Panc1 (cell line): ENCODE data around the gene SSNA1. TPM values are rescaled to one million over a fixed set of nuclear protein-coding genes. Genes with fewer than 3 reads are reported as not detected.

Source experiments
- ATAC-seq: fragments of 200-7000 bp; cut with Tn5 transposase; 2 replicates; pipeline ENCODE4 v1.9.1; 2020; ENCODE audit warnings: mild to moderate bottlenecking, moderate library complexity
- BruUV-seq: library from RNA; stranded (reverse); fragments of 400-500 nt; replicated peaks from 2 replicates; lab custom pipeline; 2021; lab: Mats Ljungman, UMichigan
- CTCF ChIA-PET: fragments of 300-600 bp; sonication (Branson Sonifier 250); formaldehyde crosslinking; loops from one replicate; lab custom pipeline; 2022; ENCODE audit warnings: antibody characterized with exemption; lab: Charles Lee
- POLR2A ChIA-PET: fragments of 300-600 bp; sonication (Branson Sonifier 250); formaldehyde crosslinking; loops from one replicate; lab custom pipeline; 2022; ENCODE audit warnings: antibody characterized with exemption; lab: Charles Lee
- DNase-seq: peaks from one replicate; pipeline ENCODE4 v3.0.0-alpha.2; 2010; ENCODE audit warnings: low read depth, low spot score
- H3K27ac ChIP-seq: 2 replicates; pipeline ENCODE4 v1.5.1; 2011; ENCODE audit warnings: mild to moderate bottlenecking, low read length, inconsistent platforms
- H3K27me3 ChIP-seq: fragments of 200-500 bp; sonication (Bioruptor generic); 2 replicates; pipeline ENCODE4 v1.6.0; 2014; ENCODE audit warnings: low read length, inconsistent platforms; ENCODE audit not compliant: control insufficient read depth, insufficient read depth
- H3K36me3 ChIP-seq: fragments of 200-500 bp; sonication (Bioruptor generic); 2 replicates; pipeline ENCODE4 v1.5.1; 2014; ENCODE audit warnings: inconsistent platforms, mild to moderate bottlenecking, low read length, moderate library complexity; ENCODE audit not compliant: control insufficient read depth, insufficient read depth
- H3K4me1 ChIP-seq: 2 replicates; pipeline ENCODE4 v1.5.1; 2011; ENCODE audit warnings: inconsistent platforms, mild to moderate bottlenecking, low read length, moderate library complexity; ENCODE audit not compliant: control insufficient read depth, insufficient read depth
- H3K4me3 ChIP-seq, 2 experiments: 2 replicates each; pipeline ENCODE4 v1.5.1; 2011 to 2012; ENCODE audit warnings: low read depth in 2 of 2, low read length in 2 of 2, mild to moderate bottlenecking in 2 of 2, inconsistent platforms in 1 of 2, moderate library complexity in 1 of 2
- H3K9me3 ChIP-seq: fragments of 200-500 bp; sonication (Bioruptor generic); 2 replicates; pipeline ENCODE4 v1.5.1; 2014; ENCODE audit warnings: low read depth, mild to moderate bottlenecking, inconsistent platforms, low read length, moderate library complexity; ENCODE audit not compliant: control insufficient read depth, insufficient read depth
- POLR2AphosphoS5 ChIP-seq: IDR thresholded peaks from 2 replicates; pipeline ENCODE4 v1.6.1; 2012; ENCODE audit warnings: mild to moderate bottlenecking, low read depth, low read length, moderate library complexity
- SIN3A ChIP-seq: IDR thresholded peaks from 2 replicates; pipeline ENCODE4 v1.6.1; 2012; ENCODE audit warnings: low read depth, mild to moderate bottlenecking, low read length, moderate library complexity, borderline replicate concordance; ENCODE audit not compliant: insufficient read depth
- TCF7L2 ChIP-seq: IDR thresholded peaks from 2 replicates; pipeline ENCODE4 v1.6.1; 2011; ENCODE audit warnings: mild to moderate bottlenecking, low read depth, low read length, inconsistent platforms
- in situ Hi-C: cut with HindIII; loops from 2 replicates; pipeline ENCODE4 v1.10.0; 2016; ENCODE audit warnings: low sequenced_read_pairs, low pct_unique_long_range_greater_than_20kb
- intact Hi-C: fragments of 100-400 bp; cut with micrococcal nuclease; formaldehyde crosslinking; loops from one replicate; pipeline ENCODE4 v1.10.0; 2022; ENCODE audit not compliant: unreplicated experiment
- total RNA-seq: library from RNA; stranded (reverse); gene quantifications from one replicate; pipeline ENCODE4 v1.2.1, GENCODE V29; 2021; ENCODE audit not compliant: unreplicated experiment
- TF ChIP-seq, protein P1 (sequence below): fragments of 450-650 bp; IDR thresholded peaks from 2 replicates; pipeline ENCODE4 v1.5.1; 2017; ENCODE audit warnings: mild to moderate bottlenecking
- TF ChIP-seq, protein P2 (sequence below), 2 experiments: IDR thresholded peaks; 2 replicates each; pipeline ENCODE4 v1.6.1; 2011 to 2012; ENCODE audit warnings: low read depth in 2 of 2, control low read depth in 1 of 2, low read length in 1 of 2, mild to moderate bottlenecking in 1 of 2, moderate library complexity in 1 of 2; ENCODE audit not compliant: insufficient read depth in 1 of 2

SSNA1 gene
- total RNA-seq, 1 experiment from 2014 or later: 86.9 TPM

DNA sequence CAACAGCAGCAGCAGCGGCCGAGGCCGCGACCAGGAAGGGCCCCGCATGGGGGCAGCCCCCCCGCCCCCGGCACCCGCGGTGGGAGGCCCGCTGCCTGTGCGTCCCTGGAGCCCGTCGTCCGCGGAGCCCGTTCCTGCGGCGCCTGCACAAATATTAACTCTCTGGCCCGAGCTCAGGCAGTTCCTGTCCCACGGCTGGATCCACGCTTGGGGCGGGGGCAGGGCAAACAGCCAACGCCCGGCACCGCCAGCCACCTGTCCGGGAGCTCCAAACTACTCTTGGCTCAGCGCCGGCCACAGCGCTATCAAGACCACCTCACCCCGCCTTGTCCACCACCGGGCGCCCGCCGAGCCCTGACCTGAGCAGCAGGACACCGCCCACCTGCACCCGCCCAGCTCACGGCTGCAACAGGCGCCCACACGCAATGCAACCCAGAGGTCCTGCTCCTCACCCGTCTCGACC, 18.5 kb upstream of the SSNA1 start, which contains the start of gene LRRC26:
TSS of gene LRRC26 (minus strand) at position 156 of the 463 bp plus-strand sequence. CDS start at position 48, 108 bp downstream.
- H3K9me3 ChIP-seq: no peaks in the 10 kb centered on the region
- no peak within 1 kb of the TSS for H3K27ac ChIP-seq
- POLR2A ChIA-PET: no interaction called here
- ATAC-seq (no peak), DNase-seq (no peak)
- H3K36me3 ChIP-seq: no peaks in the 10 kb centered on the region
- no TSS peak for BruUV-seq
- CTCF ChIA-PET: no interaction called here
- in situ Hi-C loops (no loop called here), intact Hi-C loops (no loop called here)
- no peaks in the 10 kb centered on the region for H3K27me3 ChIP-seq
- peaks cover 6% of the 10 kb centered on the region for H3K4me1 ChIP-seq
- no peak for TF ChIP-seq TCF7L2
- TF ChIP-seq, protein P1, sequence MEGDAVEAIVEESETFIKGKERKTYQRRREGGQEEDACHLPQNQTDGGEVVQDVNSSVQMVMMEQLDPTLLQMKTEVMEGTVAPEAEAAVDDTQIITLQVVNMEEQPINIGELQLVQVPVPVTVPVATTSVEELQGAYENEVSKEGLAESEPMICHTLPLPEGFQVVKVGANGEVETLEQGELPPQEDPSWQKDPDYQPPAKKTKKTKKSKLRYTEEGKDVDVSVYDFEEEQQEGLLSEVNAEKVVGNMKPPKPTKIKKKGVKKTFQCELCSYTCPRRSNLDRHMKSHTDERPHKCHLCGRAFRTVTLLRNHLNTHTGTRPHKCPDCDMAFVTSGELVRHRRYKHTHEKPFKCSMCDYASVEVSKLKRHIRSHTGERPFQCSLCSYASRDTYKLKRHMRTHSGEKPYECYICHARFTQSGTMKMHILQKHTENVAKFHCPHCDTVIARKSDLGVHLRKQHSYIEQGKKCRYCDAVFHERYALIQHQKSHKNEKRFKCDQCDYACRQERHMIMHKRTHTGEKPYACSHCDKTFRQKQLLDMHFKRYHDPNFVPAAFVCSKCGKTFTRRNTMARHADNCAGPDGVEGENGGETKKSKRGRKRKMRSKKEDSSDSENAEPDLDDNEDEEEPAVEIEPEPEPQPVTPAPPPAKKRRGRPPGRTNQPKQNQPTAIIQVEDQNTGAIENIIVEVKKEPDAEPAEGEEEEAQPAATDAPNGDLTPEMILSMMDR: no peak
- TF ChIP-seq, protein P2, sequence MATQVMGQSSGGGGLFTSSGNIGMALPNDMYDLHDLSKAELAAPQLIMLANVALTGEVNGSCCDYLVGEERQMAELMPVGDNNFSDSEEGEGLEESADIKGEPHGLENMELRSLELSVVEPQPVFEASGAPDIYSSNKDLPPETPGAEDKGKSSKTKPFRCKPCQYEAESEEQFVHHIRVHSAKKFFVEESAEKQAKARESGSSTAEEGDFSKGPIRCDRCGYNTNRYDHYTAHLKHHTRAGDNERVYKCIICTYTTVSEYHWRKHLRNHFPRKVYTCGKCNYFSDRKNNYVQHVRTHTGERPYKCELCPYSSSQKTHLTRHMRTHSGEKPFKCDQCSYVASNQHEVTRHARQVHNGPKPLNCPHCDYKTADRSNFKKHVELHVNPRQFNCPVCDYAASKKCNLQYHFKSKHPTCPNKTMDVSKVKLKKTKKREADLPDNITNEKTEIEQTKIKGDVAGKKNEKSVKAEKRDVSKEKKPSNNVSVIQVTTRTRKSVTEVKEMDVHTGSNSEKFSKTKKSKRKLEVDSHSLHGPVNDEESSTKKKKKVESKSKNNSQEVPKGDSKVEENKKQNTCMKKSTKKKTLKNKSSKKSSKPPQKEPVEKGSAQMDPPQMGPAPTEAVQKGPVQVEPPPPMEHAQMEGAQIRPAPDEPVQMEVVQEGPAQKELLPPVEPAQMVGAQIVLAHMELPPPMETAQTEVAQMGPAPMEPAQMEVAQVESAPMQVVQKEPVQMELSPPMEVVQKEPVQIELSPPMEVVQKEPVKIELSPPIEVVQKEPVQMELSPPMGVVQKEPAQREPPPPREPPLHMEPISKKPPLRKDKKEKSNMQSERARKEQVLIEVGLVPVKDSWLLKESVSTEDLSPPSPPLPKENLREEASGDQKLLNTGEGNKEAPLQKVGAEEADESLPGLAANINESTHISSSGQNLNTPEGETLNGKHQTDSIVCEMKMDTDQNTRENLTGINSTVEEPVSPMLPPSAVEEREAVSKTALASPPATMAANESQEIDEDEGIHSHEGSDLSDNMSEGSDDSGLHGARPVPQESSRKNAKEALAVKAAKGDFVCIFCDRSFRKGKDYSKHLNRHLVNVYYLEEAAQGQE (IDR thresholded peaks at IDR 0.05; ENCODE audit: insufficient read depth in 1 of 2, low read depth in 2 of 2, low read length in 1 of 2): no peak
- no peak for TF ChIP-seq SIN3A
- no peak for TF ChIP-seq POLR2AphosphoS5
- peak within 1 kb of the TSS; percentile 37 to 42 for H3K4me3 ChIP-seq

DNA sequence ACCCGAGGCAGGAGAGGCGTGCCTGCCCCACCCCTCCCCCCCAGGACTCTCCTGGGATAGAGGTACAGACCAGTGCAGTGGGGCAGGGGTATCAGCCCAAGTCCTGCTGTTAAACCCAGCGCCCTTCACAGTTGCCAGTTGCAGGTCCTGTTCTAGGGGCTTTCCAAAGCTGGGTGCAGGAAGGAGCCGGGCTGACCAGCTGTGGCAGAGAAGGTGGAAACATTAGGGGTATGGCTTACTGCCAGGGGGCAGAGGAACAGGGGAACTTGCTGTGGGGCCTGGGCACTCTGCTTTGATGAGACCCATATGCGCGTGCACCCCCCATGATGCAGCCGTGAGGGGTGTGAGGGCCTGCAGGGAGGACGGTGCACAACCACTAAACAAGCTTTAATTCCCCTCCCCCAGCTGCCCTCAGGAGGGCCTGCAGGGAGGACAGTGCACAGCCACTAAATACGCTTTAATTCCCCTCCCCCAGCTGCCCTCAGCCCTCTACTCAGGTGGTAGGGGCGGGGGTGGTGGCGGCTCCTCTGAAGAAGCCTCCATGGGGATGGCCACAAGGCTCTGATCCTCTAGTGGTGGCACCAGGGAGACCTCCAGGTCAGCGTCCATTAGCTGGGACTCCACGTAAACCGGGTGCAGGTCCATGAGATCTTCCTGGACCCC, 17.9 kb upstream of the SSNA1 start:
- H3K36me3 ChIP-seq: no peaks in the 10 kb centered on the region
- ATAC-seq (no peak), DNase-seq (no peak)
- ChIA-PET POLR2A (no interaction called here), CTCF (no interaction called here)
- no peak overlapping the region for H3K27ac ChIP-seq
- H3K9me3 ChIP-seq: no peaks in the 10 kb centered on the region
- no peak overlapping the region for H3K4me3 ChIP-seq
- intact Hi-C loops: no loop called here
- peaks cover 6% of the 10 kb centered on the region for H3K4me1 ChIP-seq
- BruUV-seq: no TSS peak
- no peaks in the 10 kb centered on the region for H3K27me3 ChIP-seq
- no peak for TF ChIP-seq SIN3A
- TF ChIP-seq TCF7L2: no peak
- TF ChIP-seq, protein P1: no peak
- TF ChIP-seq, protein P2 (IDR thresholded peaks at IDR 0.05; ENCODE audit: insufficient read depth in 1 of 2, low read depth in 2 of 2, low read length in 1 of 2): no peak
- no peak for TF ChIP-seq POLR2AphosphoS5
- in situ Hi-C loops: no loop called here
